Keratinocyte (primary cell): ENCODE measurements around the gene FAM227A. TPM values are rescaled to one million over a fixed set of nuclear protein-coding genes. Genes with fewer than 3 reads are reported as not detected.

ENCODE experiments used
- DNase-seq: peaks from one replicate; pipeline ENCODE4 v3.0.0-alpha.2; 2011; ENCODE audit warnings: low read depth, missing footprints, low spot score
- FAIRE-seq: peaks from 2 replicates; lab custom pipeline; 2011; peaks lifted over from hg19 to GRCh38; lab: Jason Lieb, UNC
- H2AFZ ChIP-seq: 2 replicates; pipeline ENCODE4 v1.6.0; 2012; ENCODE audit warnings: low read length, control low read depth, inconsistent platforms; ENCODE audit not compliant: control insufficient read depth
- H3K27ac ChIP-seq: 2 replicates; pipeline ENCODE4 v1.5.1; 2011; ENCODE audit warnings: low read length; ENCODE audit not compliant: control insufficient read depth, insufficient read depth
- H3K27me3 ChIP-seq: 3 replicates; pipeline ENCODE4 v1.6.0; 2011; ENCODE audit warnings: low read length; ENCODE audit not compliant: control insufficient read depth, insufficient read depth; ENCODE audit errors: extremely low read depth
- H3K36me3 ChIP-seq, 2 experiments: 2 replicates in 1 of 2; 3 replicates in 1 of 2; pipeline ENCODE4 v1.5.1; 2011; ENCODE audit warnings: low read length in 2 of 2, mild to moderate bottlenecking in 1 of 2; ENCODE audit not compliant: control insufficient read depth in 2 of 2, insufficient read depth in 2 of 2; ENCODE audit errors: extremely low read depth in 1 of 2
- H3K4me1 ChIP-seq: 3 replicates; pipeline ENCODE4 v1.5.1; 2011; ENCODE audit warnings: low read length; ENCODE audit not compliant: control insufficient read depth, insufficient read depth; ENCODE audit errors: extremely low read depth
- H3K4me2 ChIP-seq: 3 replicates; pipeline ENCODE4 v1.6.0; 2011; ENCODE audit warnings: low read depth, low read length; ENCODE audit not compliant: control insufficient read depth, insufficient read depth; ENCODE audit errors: extremely low read depth
- H3K4me3 ChIP-seq, 3 experiments: fragments of 200-600 bp in 1 of 3; sonication (generic) in 1 of 3; 2 replicates in 2 of 3; 3 replicates in 1 of 3; pipeline ENCODE4 v1.5.1; 2011 to 2016; ENCODE audit warnings: low read length in 3 of 3, mild to moderate bottlenecking in 3 of 3, control low read depth in 2 of 3, inconsistent platforms in 1 of 3, low read depth in 1 of 3, mixed read lengths in 1 of 3, mixed run types in 1 of 3, moderate library complexity in 1 of 3; ENCODE audit not compliant: control insufficient read depth in 2 of 3, insufficient read depth in 2 of 3; ENCODE audit errors: extremely low read depth in 1 of 3
- H3K79me2 ChIP-seq: 2 replicates; pipeline ENCODE4 v1.6.0; 2012; ENCODE audit warnings: low read length; ENCODE audit not compliant: control insufficient read depth, insufficient read depth
- H3K9ac ChIP-seq: 3 replicates; pipeline ENCODE4 v1.6.0; 2011; ENCODE audit warnings: low read length; ENCODE audit not compliant: control insufficient read depth, insufficient read depth; ENCODE audit errors: extremely low read depth
- H3K9me1 ChIP-seq: 3 replicates; pipeline ENCODE4 v1.6.0; 2011; ENCODE audit warnings: low read length; ENCODE audit not compliant: control insufficient read depth, insufficient read depth; ENCODE audit errors: extremely low read depth
- H3K9me3 ChIP-seq: 2 replicates; pipeline ENCODE4 v1.5.1; 2012; ENCODE audit warnings: low read depth, low read length; ENCODE audit not compliant: control insufficient read depth
- H4K20me1 ChIP-seq: 3 replicates; pipeline ENCODE4 v1.6.0; 2011; ENCODE audit warnings: low read length; ENCODE audit not compliant: control insufficient read depth, insufficient read depth; ENCODE audit errors: extremely low read depth
- EZH2 ChIP-seq: IDR thresholded peaks from one replicate; pipeline ENCODE4 v1.6.1; 2012; ENCODE audit warnings: inconsistent platforms, mild to moderate bottlenecking, low read length, moderate library complexity
- dilution Hi-C: fragments of 300-500 bp; cut with MboI; formaldehyde crosslinking; loops from one replicate; pipeline ENCODE4 v1.7.0; 2020; ENCODE audit warnings: low sequenced_read_pairs; ENCODE audit not compliant: extremely low pct_ligation_motif_present
- polyA plus RNA-seq, 5 experiments: library from polyadenylated mRNA; depleted of rRNA in 3 of 5; stranded (reverse) in 3 of 5; stranded (forward) in 1 of 5; unstranded in 1 of 5; fragments of >200 nt; gene quantifications; 1 replicate in 1 of 5; 2 replicates in 3 of 5; 3 replicates in 1 of 5; pipeline versions ENCODE4 v1.2.1 to v1.2.3, GENCODE V29; 2011 to 2012; ENCODE audit warnings: missing spikeins in 2 of 5, low read depth in 1 of 5, low replicate concordance in 1 of 5
- TF ChIP-seq, protein P1 (sequence below), 3 experiments: IDR thresholded peaks in 1 of 3; conservative IDR thresholded peaks in 1 of 3; optimal IDR thresholded peaks in 1 of 3; 2 replicates in 2 of 3; 3 replicates in 1 of 3; pipeline versions ENCODE3 to v1.5.1; 2011; ENCODE audit warnings: low read length in 3 of 3, mild to moderate bottlenecking in 3 of 3, moderate library complexity in 2 of 3, control low read depth in 1 of 3, inconsistent platforms in 1 of 3; ENCODE audit not compliant: insufficient read depth in 2 of 3; ENCODE audit errors: extremely low read depth in 1 of 3

The FAM227A gene
- polyA plus RNA-seq, 1 donor (not counting 4 experiments of a cell fraction or from before 2014, with no cell fraction given): 1.1 TPM

- no peaks in the 10 kb centered on the region for H3K4me1 ChIP-seq
- H3K4me2 ChIP-seq: no peak overlapping the region
- H3K27me3 ChIP-seq: no peaks in the 10 kb centered on the region
- H3K79me2 ChIP-seq: no peaks in the 10 kb centered on the region
- H3K4me3 ChIP-seq: no peak overlapping the region
- dilution Hi-C loops: no loop called here
- DNase-seq (no peak), FAIRE-seq (no peak)
- H4K20me1 ChIP-seq: no peaks in the 10 kb centered on the region
- no peaks in the 10 kb centered on the region for H3K9me1 ChIP-seq
- no peak overlapping the region for H3K9ac ChIP-seq
- no peaks in the 10 kb centered on the region for H3K9me3 ChIP-seq
- H3K36me3 ChIP-seq: no peaks in the 10 kb centered on the region
- no peak overlapping the region for H2AFZ ChIP-seq
- H3K27ac ChIP-seq: no peak overlapping the region
- TF ChIP-seq, protein P1, sequence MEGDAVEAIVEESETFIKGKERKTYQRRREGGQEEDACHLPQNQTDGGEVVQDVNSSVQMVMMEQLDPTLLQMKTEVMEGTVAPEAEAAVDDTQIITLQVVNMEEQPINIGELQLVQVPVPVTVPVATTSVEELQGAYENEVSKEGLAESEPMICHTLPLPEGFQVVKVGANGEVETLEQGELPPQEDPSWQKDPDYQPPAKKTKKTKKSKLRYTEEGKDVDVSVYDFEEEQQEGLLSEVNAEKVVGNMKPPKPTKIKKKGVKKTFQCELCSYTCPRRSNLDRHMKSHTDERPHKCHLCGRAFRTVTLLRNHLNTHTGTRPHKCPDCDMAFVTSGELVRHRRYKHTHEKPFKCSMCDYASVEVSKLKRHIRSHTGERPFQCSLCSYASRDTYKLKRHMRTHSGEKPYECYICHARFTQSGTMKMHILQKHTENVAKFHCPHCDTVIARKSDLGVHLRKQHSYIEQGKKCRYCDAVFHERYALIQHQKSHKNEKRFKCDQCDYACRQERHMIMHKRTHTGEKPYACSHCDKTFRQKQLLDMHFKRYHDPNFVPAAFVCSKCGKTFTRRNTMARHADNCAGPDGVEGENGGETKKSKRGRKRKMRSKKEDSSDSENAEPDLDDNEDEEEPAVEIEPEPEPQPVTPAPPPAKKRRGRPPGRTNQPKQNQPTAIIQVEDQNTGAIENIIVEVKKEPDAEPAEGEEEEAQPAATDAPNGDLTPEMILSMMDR (optimal IDR thresholded peaks at IDR 0.05 in 1 of 3, IDR thresholded peaks at IDR 0.05 in 1 of 3, conservative IDR thresholded peaks at IDR 0.05 in 1 of 3; ENCODE audit: extremely low read depth in 1 of 3, insufficient read depth in 2 of 3, low read length in 3 of 3): no peak
- no peak for TF ChIP-seq EZH2
These were observed 18.0 kb downstream of the FAM227A start for GRCh38 chr22:38638216-38638615.

DNA sequence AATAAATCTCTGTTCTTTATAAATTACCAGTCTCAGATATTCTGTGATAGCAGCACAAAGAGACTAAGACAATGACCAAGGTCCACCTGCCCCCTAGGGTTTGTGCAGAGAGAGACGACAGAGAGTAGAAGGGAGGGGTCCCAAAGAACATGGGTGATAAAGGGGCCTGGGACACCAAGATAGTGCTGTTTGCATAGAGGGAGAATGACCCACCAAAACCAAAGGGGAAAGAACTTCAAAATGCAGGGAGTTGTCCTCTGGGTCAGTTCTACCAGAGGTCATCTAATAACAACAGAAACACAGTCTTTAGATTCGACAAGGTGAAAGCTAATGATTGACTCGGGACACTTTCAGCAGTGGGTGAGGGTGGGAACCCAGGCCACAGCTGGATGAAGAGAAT lies 23.7 kb downstream of the FAM227A start:
- FAIRE-seq: no peak

More for the DNA sequence above, 23.7 kb downstream of the FAM227A start:
- no peaks in the 10 kb centered on the region for H3K27me3 ChIP-seq
- no peak overlapping the region for H3K27ac ChIP-seq
- DNase-seq: no peak
- no peak overlapping the region for H2AFZ ChIP-seq
- dilution Hi-C loops: no loop called here
- no peaks in the 10 kb centered on the region for H3K9me3 ChIP-seq
- H3K9me1 ChIP-seq: no peaks in the 10 kb centered on the region
- no peak overlapping the region for H3K9ac ChIP-seq
- no peak overlapping the region for H3K4me3 ChIP-seq
- no peaks in the 10 kb centered on the region for H3K79me2 ChIP-seq
- no peaks in the 10 kb centered on the region for H3K4me1 ChIP-seq
- TF ChIP-seq, protein P1 (optimal IDR thresholded peaks at IDR 0.05 in 1 of 3, IDR thresholded peaks at IDR 0.05 in 1 of 3, conservative IDR thresholded peaks at IDR 0.05 in 1 of 3; ENCODE audit: extremely low read depth in 1 of 3, insufficient read depth in 2 of 3, low read length in 3 of 3): no peak
- no peak for TF ChIP-seq EZH2
- H3K36me3 ChIP-seq: no peaks in the 10 kb centered on the region
- no peak overlapping the region for H3K4me2 ChIP-seq
- H4K20me1 ChIP-seq: no peaks in the 10 kb centered on the region
